ENCODE measurements around the gene GALNT16. TPM values are rescaled to one million over a fixed set of nuclear protein-coding genes. Genes with fewer than 3 reads are reported as not detected.

Gene GALNT16
- total RNA-seq, 4 donors from 2014 or later = 3.7 to 16.2 (median 6.7) TPM

GRCh38 chr14:69337984-69338383 lies 78.0 kb downstream of the GALNT16 start:
- no peaks in the 10 kb centered on the region for H3K36me3 ChIP-seq
- H3K27ac ChIP-seq = no peak overlapping the region
- no peak for ATAC-seq
- H3K27me3 ChIP-seq = no peaks in the 10 kb centered on the region
- WGBS, 2 donors (ENCODE audit: low coverage in 1 of 2) = 100% methylated on average over 2 to 3 of the region's 5 CpGs
- H3K9me3 ChIP-seq = no peaks in the 10 kb centered on the region
- TF ChIP-seq EP300 (IDR thresholded peaks at IDR 0.05) (no peak), POLR2AphosphoS5 (IDR thresholded peaks at IDR 0.05) (no peak), POLR2A (IDR thresholded peaks at IDR 0.05) (no peak), CTCF (IDR thresholded peaks at IDR 0.05) (no peak)
- no peak overlapping the region for H3K4me3 ChIP-seq
- no peaks in the 10 kb centered on the region for H3K4me1 ChIP-seq

GRCh38 chr14:69339426-69339825 lies 79.5 kb downstream of the GALNT16 start:
- Histone ChIP-seq H3K27ac (no peak overlapping the region), H3K4me3 (no peak overlapping the region), H3K27me3 (no peaks in the 10 kb centered on the region), H3K9me3 (no peaks in the 10 kb centered on the region), H3K36me3 (no peaks in the 10 kb centered on the region), H3K4me1 (no peaks in the 10 kb centered on the region)
- ATAC-seq = no peak
- no peak for TF ChIP-seq POLR2A (IDR thresholded peaks at IDR 0.05)
- no peak for TF ChIP-seq POLR2AphosphoS5 (IDR thresholded peaks at IDR 0.05)
- no peak for TF ChIP-seq EP300 (IDR thresholded peaks at IDR 0.05)
- no peak for TF ChIP-seq CTCF (IDR thresholded peaks at IDR 0.05)
- WGBS, 2 donors (ENCODE audit: low coverage in 1 of 2) = 89 to 90% methylated on average over 3 to 11 of the region's 13 CpGs

GRCh38 chr14:69342928-69343525 lies 83.1 kb downstream of the GALNT16 start:
- ATAC-seq = no peak
- Histone ChIP-seq H3K27me3 (no peaks in the 10 kb centered on the region), H3K36me3 (no peaks in the 10 kb centered on the region), H3K9me3 (no peaks in the 10 kb centered on the region), H3K4me3 (no peak overlapping the region), H3K27ac (no peak overlapping the region), H3K4me1 (no peaks in the 10 kb centered on the region)
- WGBS, 2 donors (ENCODE audit: low coverage in 1 of 2) = 68 to 80% methylated on average over 8 of the region's 8 CpGs
- TF ChIP-seq CTCF (IDR thresholded peaks at IDR 0.05) (no peak), EP300 (IDR thresholded peaks at IDR 0.05) (no peak), POLR2AphosphoS5 (IDR thresholded peaks at IDR 0.05) (no peak), POLR2A (IDR thresholded peaks at IDR 0.05) (no peak)

- no peak for ATAC-seq
- 79 to 100% methylated on average over 2 of the region's 3 CpGs for WGBS, 2 donors (ENCODE audit: low coverage in 1 of 2)
- Histone ChIP-seq H3K27ac (no peak overlapping the region), H3K27me3 (peaks cover 7% of the 10 kb centered on the region), H3K9me3 (no peaks in the 10 kb centered on the region), H3K36me3 (peaks cover 0 to 5% of the 10 kb centered on the region in 2 donors), H3K4me1 (no peaks in the 10 kb centered on the region), H3K4me3 (no peak overlapping the region)
- TF ChIP-seq CTCF (IDR thresholded peaks at IDR 0.05) = no peak
These were observed 84.2 kb downstream of the GALNT16 start for GRCh38 chr14:69344171-69344570.

GRCh38 chr14:69345402-69345801 lies 85.4 kb downstream of the GALNT16 start:
- H3K27ac ChIP-seq = no peak overlapping the region
- WGBS, 2 donors (ENCODE audit: low coverage in 1 of 2) = 30% methylated on average over 2 of the region's 4 CpGs; no CpG with 5 or more reads in 1 of the 2 donors
- ATAC-seq = no peak
- H3K27me3 ChIP-seq = peaks cover 7% of the 10 kb centered on the region
- H3K36me3 ChIP-seq = peaks cover 0 to 5% of the 10 kb centered on the region in 2 donors
- no peak for TF ChIP-seq POLR2AphosphoS5 (IDR thresholded peaks at IDR 0.05)
- no peak for TF ChIP-seq POLR2A (IDR thresholded peaks at IDR 0.05)
- H3K9me3 ChIP-seq = no peaks in the 10 kb centered on the region
- no peak overlapping the region for H3K4me3 ChIP-seq
- H3K4me1 ChIP-seq = no peaks in the 10 kb centered on the region
